HCT116 (cell line): ENCODE data around the gene TNFRSF25. TPM values are rescaled to one million over a fixed set of nuclear protein-coding genes. Genes with fewer than 3 reads are reported as not detected.

Experiments used
- ATAC-seq: fragments of 200-7000 bp; cut with Tn5 transposase; 2 replicates; pipeline ENCODE4 v1.9.1; 2020; ENCODE audit warnings: mild to moderate bottlenecking, moderate library complexity
- BruUV-seq: library from RNA; stranded (reverse); fragments of 400-500 nt; replicated peaks from 2 replicates; lab custom pipeline; 2021; lab: Mats Ljungman, UMichigan
- CTCF ChIA-PET: fragments of 300-600 bp; sonication (Branson Sonifier 250); formaldehyde crosslinking; loops from one replicate; lab custom pipeline; 2021; ENCODE audit warnings: antibody characterized with exemption; lab: Charles Lee
- POLR2A ChIA-PET: fragments of 300-600, 350-600 bp; sonication (Branson Sonifier 250); formaldehyde crosslinking; loops from one replicate; lab custom pipeline; 2021; ENCODE audit warnings: antibody characterized with exemption; lab: Charles Lee
- RAD21 ChIA-PET, 2 experiments: fragments of 300-600 bp; sonication (Branson Sonifier 250); formaldehyde crosslinking; loops; one replicate each; lab custom pipeline; 2023; ENCODE audit warnings: low total read pairs in 2 of 2; ENCODE audit not compliant: uncharacterized antibody in 2 of 2, unreplicated experiment in 2 of 2, low non-redundant PET in 1 of 2; lab: Charles Lee
- DNase-seq: peaks from one replicate; pipeline ENCODE4 v3.0.0-alpha.2; 2010; ENCODE audit warnings: low read depth, low spot score
- H2AFZ ChIP-seq: fragments of 200-600 bp; shearing (Covaris generic), sonication (generic); 2 replicates; pipeline ENCODE4 v1.6.1; 2017; ENCODE audit warnings: low read depth, mixed run types, mixed read lengths, antibody characterized with exemption, low read length; ENCODE audit not compliant: poor library complexity, severe bottlenecking
- H3K27ac ChIP-seq: 2 replicates; pipeline ENCODE4 v1.5.1; 2012; ENCODE audit warnings: low read depth, low read length
- H3K27me3 ChIP-seq: fragments of 200-600 bp; sonication (generic); 2 replicates; pipeline ENCODE4 v1.6.1; 2016; ENCODE audit warnings: mixed run types, low read length, mixed read lengths; ENCODE audit not compliant: insufficient read depth
- H3K36me3 ChIP-seq, 2 experiments: fragments of 200-500 bp in 1 of 2; fragments of 200-600 bp in 1 of 2; sonication (Bioruptor generic) in 1 of 2; sonication (generic) in 1 of 2; 2 replicates each; pipeline versions ENCODE4 v1.5.1 to v1.6.1; 2014 to 2016; ENCODE audit warnings: low read length in 2 of 2, inconsistent platforms in 1 of 2, mixed read lengths in 1 of 2, mixed run types in 1 of 2; ENCODE audit not compliant: insufficient read depth in 2 of 2, control insufficient read depth in 1 of 2
- H3K4me1 ChIP-seq, 2 experiments: fragments of 200-600 bp in 1 of 2; sonication (generic) in 1 of 2; 2 replicates each; pipeline versions ENCODE4 v1.5.1 to v1.6.1; 2012 to 2017; ENCODE audit warnings: low read length in 2 of 2, inconsistent platforms in 1 of 2, mild to moderate bottlenecking in 1 of 2, mixed read lengths in 1 of 2, mixed run types in 1 of 2, moderate library complexity in 1 of 2; ENCODE audit not compliant: insufficient read depth in 2 of 2, control insufficient read depth in 1 of 2
- H3K4me2 ChIP-seq: fragments of 200-600 bp; sonication (generic); 2 replicates; pipeline ENCODE4 v1.6.1; 2017; ENCODE audit warnings: mixed run types, low read length, mixed read lengths
- H3K4me3 ChIP-seq, 2 experiments: fragments of 200-600 bp in 1 of 2; sonication (generic) in 1 of 2; replicated peaks in 1 of 2; 2 replicates each; pipeline ENCODE4 v1.5.1; 2011 to 2016; ENCODE audit warnings: low read length in 2 of 2, control low read depth in 1 of 2, low read depth in 1 of 2, mild to moderate bottlenecking in 1 of 2, mixed read lengths in 1 of 2, mixed run types in 1 of 2
- H3K79me2 ChIP-seq: fragments of 200-600 bp; sonication (generic); 2 replicates; pipeline ENCODE4 v1.6.1; 2017; ENCODE audit warnings: mild to moderate bottlenecking, mixed run types, low read length, moderate library complexity, mixed read lengths; ENCODE audit not compliant: insufficient read depth
- H3K9ac ChIP-seq: fragments of 200-600 bp; sonication (generic); 2 replicates; pipeline ENCODE4 v1.6.1; 2016; ENCODE audit warnings: low read length, mixed read lengths
- H3K9me2 ChIP-seq: fragments of 200-600 bp; sonication (generic), shearing (Covaris generic); 2 replicates; pipeline ENCODE4 v1.6.1; 2017; ENCODE audit warnings: mixed run types, mild to moderate bottlenecking, moderate library complexity; ENCODE audit not compliant: insufficient read depth
- H3K9me3 ChIP-seq, 2 experiments: fragments of 200-500 bp in 1 of 2; fragments of 200-600 bp in 1 of 2; sonication (Bioruptor generic) in 1 of 2; sonication (generic) in 1 of 2; 2 replicates each; pipeline ENCODE4 v1.6.1; 2014 to 2017; ENCODE audit warnings: low read length in 2 of 2, mixed read lengths in 2 of 2, inconsistent platforms in 1 of 2, low read depth in 1 of 2, mild to moderate bottlenecking in 1 of 2, mixed run types in 1 of 2, moderate library complexity in 1 of 2; ENCODE audit not compliant: control insufficient read depth in 1 of 2, insufficient read depth in 1 of 2
- H4K20me1 ChIP-seq: fragments of 200-600 bp; sonication (generic), shearing (Covaris generic); 2 replicates; pipeline ENCODE4 v1.6.1; 2017; ENCODE audit warnings: mixed run types, mild to moderate bottlenecking, moderate library complexity; ENCODE audit not compliant: insufficient read depth
- ATF3 ChIP-seq: IDR thresholded peaks from 2 replicates; pipeline ENCODE4 v1.6.1; 2012
- CEBPB ChIP-seq: IDR thresholded peaks from 2 replicates; pipeline ENCODE4 v1.6.1; 2012; ENCODE audit warnings: low read depth
- EGR1 ChIP-seq: IDR thresholded peaks from 2 replicates; pipeline ENCODE4 v1.6.1; 2012; ENCODE audit warnings: low read depth
- EZH2 ChIP-seq: fragments of 200-600 bp; sonication (generic); IDR thresholded peaks from 2 replicates; pipeline ENCODE4 v1.6.1; 2017; ENCODE audit warnings: antibody characterized with exemption, mixed run types
- EZH2phosphoT487 ChIP-seq: fragments of 200-600 bp; IDR thresholded peaks from 2 replicates; pipeline ENCODE4 v1.6.1; 2018; ENCODE audit warnings: antibody characterized with exemption, borderline replicate concordance
- POLR2A ChIP-seq: IDR thresholded peaks from 2 replicates; pipeline ENCODE4 v1.7.0; 2011; ENCODE audit warnings: borderline replicate concordance; ENCODE audit not compliant: insufficient read depth, insufficient read length; ENCODE audit errors: extremely low read depth
- POLR2AphosphoS5 ChIP-seq: IDR thresholded peaks from 2 replicates; pipeline ENCODE4 v1.6.1; 2011; ENCODE audit warnings: mild to moderate bottlenecking, low read depth, low read length, moderate library complexity
- RAD21 ChIP-seq: IDR thresholded peaks from 2 replicates; pipeline ENCODE4 v1.6.1; 2012; ENCODE audit warnings: low read depth, mild to moderate bottlenecking
- SIN3A ChIP-seq: IDR thresholded peaks from 2 replicates; pipeline ENCODE4 v1.6.1; 2012; ENCODE audit warnings: low read depth
- SP1 ChIP-seq: IDR thresholded peaks from 2 replicates; pipeline ENCODE4 v1.6.1; 2012; ENCODE audit warnings: low read depth
- YY1 ChIP-seq: IDR thresholded peaks from 2 replicates; pipeline ENCODE4 v1.6.1; 2011; ENCODE audit warnings: low read length, low read depth, moderate library complexity, mild to moderate bottlenecking; ENCODE audit not compliant: insufficient replicate concordance; ENCODE audit errors: extremely low read depth
- ZBTB33 ChIP-seq: IDR thresholded peaks from 2 replicates; pipeline ENCODE4 v1.6.1; 2011; ENCODE audit warnings: mild to moderate bottlenecking, low read length, moderate library complexity; ENCODE audit not compliant: insufficient replicate concordance; ENCODE audit errors: extremely low read depth
- ZFX ChIP-seq: fragments of 450-650 bp; IDR thresholded peaks from 2 replicates; pipeline ENCODE4 v1.6.1; 2017
- ZNF274 ChIP-seq: fragments of 200-500 bp; sonication (Bioruptor generic); IDR thresholded peaks from 2 replicates; pipeline ENCODE4 v1.6.1; 2014; ENCODE audit warnings: mild to moderate bottlenecking, low read depth, low read length, inconsistent platforms
- intact Hi-C: fragments of 100-400 bp; cut with micrococcal nuclease; formaldehyde crosslinking; loops from 2 replicates; pipeline ENCODE4 v1.10.0; 2022
- total RNA-seq: library from RNA; stranded (reverse); gene quantifications from one replicate; pipeline ENCODE4 v1.2.1, GENCODE V29; 2021; ENCODE audit not compliant: unreplicated experiment

TNFRSF25 gene
- total RNA-seq, 1 experiment from 2014 or later = 27.5 TPM

DNA sequence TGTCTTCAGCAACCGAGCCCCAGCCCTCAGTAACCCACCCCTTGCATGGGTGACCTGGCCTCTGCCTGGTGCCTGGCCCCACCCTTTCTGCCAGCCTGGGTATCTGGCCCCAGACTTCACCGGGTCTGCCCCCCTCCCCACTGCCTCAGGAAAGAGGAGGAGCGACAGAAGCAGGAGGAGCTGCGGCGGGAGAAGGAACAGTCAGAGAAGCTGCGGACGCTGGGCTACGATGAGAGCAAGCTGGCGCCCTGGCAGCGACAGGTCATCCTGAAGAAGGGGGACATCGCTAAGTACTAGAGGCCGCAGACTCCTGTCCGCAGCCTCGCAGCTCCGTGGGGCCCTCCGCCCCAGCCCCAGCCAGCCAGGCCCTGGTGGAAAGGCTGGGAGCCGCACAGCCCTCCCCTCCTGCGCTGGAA lies 6.1 kb downstream of the TNFRSF25 start:
- ATAC-seq = no peak
- H2AFZ ChIP-seq = no peak overlapping the region
- no peaks in the 10 kb centered on the region for H3K79me2 ChIP-seq

GRCh38 chr1:6456800-6457466 lies 9.0 kb downstream of the TNFRSF25 start:
- H3K79me2 ChIP-seq = no peaks in the 10 kb centered on the region
- H3K27me3 ChIP-seq = no peaks in the 10 kb centered on the region
- no peaks in the 10 kb centered on the region for H3K9me3 ChIP-seq
- ATAC-seq = peak; percentile 41; the same call in 1 of the 2 replicates
- RAD21 ChIA-PET = no interaction called here
- DNase-seq = no peak
- POLR2A ChIA-PET = no interaction called here
- no peaks in the 10 kb centered on the region for H3K9me2 ChIP-seq
- no peak overlapping the region for H3K4me3 ChIP-seq
- TF ChIP-seq RAD21 (no peak), ZBTB33 (no peak), SP1 (no peak), POLR2A (no peak), EGR1 (no peak), EZH2 (no peak), SIN3A (no peak), ZNF274 (no peak), ATF3 (no peak), EZH2phosphoT487 (no peak), CEBPB (no peak), POLR2AphosphoS5 (no peak), YY1 (no peak), ZFX (no peak)
- BruUV-seq = no TSS peak
- H3K4me1 ChIP-seq = no peaks in the 10 kb centered on the region
- H3K27ac ChIP-seq = no peak overlapping the region
- no peak overlapping the region for H3K4me2 ChIP-seq
- CTCF ChIA-PET = interaction anchor here (1.6 to 2.6 kb wide), 2 partner anchors 9 to 16 kb away, joined by 5 read pairs; no protein-coding TSS in a partner anchor
- H3K9ac ChIP-seq = no peak overlapping the region
- H4K20me1 ChIP-seq = no peaks in the 10 kb centered on the region
- no peak overlapping the region for H2AFZ ChIP-seq
- H3K36me3 ChIP-seq = peaks cover 2% of the 10 kb centered on the region in 2 experiments; a peak in 1 of 4 replicates
- intact Hi-C loops = no loop called here

More for the DNA sequence above, 6.1 kb downstream of the TNFRSF25 start:
- Histone ChIP-seq H3K27ac (no peak overlapping the region), H3K9ac (no peak overlapping the region), H3K27me3 (no peaks in the 10 kb centered on the region), H4K20me1 (no peaks in the 10 kb centered on the region), H3K4me3 (no peak overlapping the region), H3K4me1 (peaks cover 2 to 8% of the 10 kb centered on the region in 2 experiments; a peak in 3 of 4 replicates), H3K9me3 (no peaks in the 10 kb centered on the region), H3K36me3 (peaks cover 3 to 11% of the 10 kb centered on the region in 2 experiments; a peak in 1 of 4 replicates), H3K4me2 (no peak overlapping the region), H3K9me2 (no peaks in the 10 kb centered on the region)
- intact Hi-C loops = no loop called here
- BruUV-seq = no TSS peak
- POLR2A ChIA-PET = interaction anchor here (0.7 kb wide), 1 partner anchor 57 kb away, joined by 4 read pairs; no protein-coding TSS in a partner anchor
- DNase-seq = no peak
- TF ChIP-seq ATF3 (no peak), SP1 (no peak), CEBPB (no peak), EGR1 (no peak), RAD21 (no peak), SIN3A (no peak), ZNF274 (no peak)
- CTCF ChIA-PET = no interaction called here
- RAD21 ChIA-PET = no interaction called here
